ENCODE data around the gene ANKRD17.

GRCh38 chr4:73053076-73053475 lies 205.5 kb downstream of the ANKRD17 start:
- TF ChIP-seq, protein P1, sequence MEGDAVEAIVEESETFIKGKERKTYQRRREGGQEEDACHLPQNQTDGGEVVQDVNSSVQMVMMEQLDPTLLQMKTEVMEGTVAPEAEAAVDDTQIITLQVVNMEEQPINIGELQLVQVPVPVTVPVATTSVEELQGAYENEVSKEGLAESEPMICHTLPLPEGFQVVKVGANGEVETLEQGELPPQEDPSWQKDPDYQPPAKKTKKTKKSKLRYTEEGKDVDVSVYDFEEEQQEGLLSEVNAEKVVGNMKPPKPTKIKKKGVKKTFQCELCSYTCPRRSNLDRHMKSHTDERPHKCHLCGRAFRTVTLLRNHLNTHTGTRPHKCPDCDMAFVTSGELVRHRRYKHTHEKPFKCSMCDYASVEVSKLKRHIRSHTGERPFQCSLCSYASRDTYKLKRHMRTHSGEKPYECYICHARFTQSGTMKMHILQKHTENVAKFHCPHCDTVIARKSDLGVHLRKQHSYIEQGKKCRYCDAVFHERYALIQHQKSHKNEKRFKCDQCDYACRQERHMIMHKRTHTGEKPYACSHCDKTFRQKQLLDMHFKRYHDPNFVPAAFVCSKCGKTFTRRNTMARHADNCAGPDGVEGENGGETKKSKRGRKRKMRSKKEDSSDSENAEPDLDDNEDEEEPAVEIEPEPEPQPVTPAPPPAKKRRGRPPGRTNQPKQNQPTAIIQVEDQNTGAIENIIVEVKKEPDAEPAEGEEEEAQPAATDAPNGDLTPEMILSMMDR (IDR thresholded peaks at IDR 0.05): no peak
- TF ChIP-seq POLR2AphosphoS5 (IDR thresholded peaks at IDR 0.05; ENCODE audit: insufficient read depth in 1 of 2, low read depth in 1 of 2): no peak

Data from vagina (tissue), 2 donors.